ENCODE results near the gene ENTREP3. TPM values are rescaled to one million over a fixed set of nuclear protein-coding genes. Genes with fewer than 3 reads are reported as not detected.

Gene ENTREP3
- polyA plus RNA-seq, 1 donor (not counting 4 experiments of a cell fraction or from before 2014, with no cell fraction given) = 8.8 TPM

DNA sequence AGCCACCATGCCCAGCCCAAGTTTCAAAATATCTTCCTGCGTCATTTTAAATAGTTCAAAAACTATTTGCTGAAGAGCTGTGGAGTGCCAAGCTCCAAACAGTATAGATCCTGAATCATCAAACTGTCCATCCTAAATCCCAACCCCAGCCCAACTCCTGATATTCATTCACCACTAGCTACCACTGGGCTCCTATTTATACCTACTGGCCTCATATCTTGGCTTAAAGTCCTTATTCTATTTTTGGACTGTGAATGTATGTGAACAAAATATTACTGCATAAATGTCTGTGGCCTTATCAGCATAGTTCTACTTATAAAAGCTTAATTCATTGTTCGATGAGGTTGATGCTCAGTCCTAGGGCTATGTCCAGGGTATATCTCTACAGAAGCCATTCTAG is 12.1 kb upstream of the ENTREP3 start:
- no peak for DNase-seq (ENCODE audit: low read depth, low spot score)
- Histone ChIP-seq H3K4me3 (ENCODE audit: control insufficient read depth in 2 of 3, extremely low read depth in 1 of 3, insufficient read depth in 2 of 3, low read depth in 1 of 3, low read length in 3 of 3) (no peak overlapping the region), H3K9me3 (ENCODE audit: control insufficient read depth, low read depth, low read length) (no peaks in the 10 kb centered on the region), H3K79me2 (ENCODE audit: control insufficient read depth, insufficient read depth, low read length) (peaks cover 31% of the 10 kb centered on the region), H3K27me3 (ENCODE audit: control insufficient read depth, extremely low read depth, insufficient read depth, low read length) (no peaks in the 10 kb centered on the region), H2AFZ (ENCODE audit: control insufficient read depth, low read length) (no peak overlapping the region), H3K9me1 (ENCODE audit: control insufficient read depth, extremely low read depth, insufficient read depth, low read length) (no peaks in the 10 kb centered on the region), H3K4me1 (ENCODE audit: control insufficient read depth, extremely low read depth, insufficient read depth, low read length) (peaks cover 10% of the 10 kb centered on the region), H3K4me2 (ENCODE audit: control insufficient read depth, extremely low read depth, insufficient read depth, low read depth, low read length) (no peak overlapping the region), H3K36me3 (ENCODE audit: control insufficient read depth in 2 of 2, extremely low read depth in 1 of 2, insufficient read depth in 2 of 2, low read length in 2 of 2) (peaks cover 47 to 79% of the 10 kb centered on the region in 2 experiments), H3K27ac (ENCODE audit: control insufficient read depth, insufficient read depth, low read length) (no peak overlapping the region), H3K9ac (ENCODE audit: control insufficient read depth, extremely low read depth, insufficient read depth, low read length) (no peak overlapping the region), H4K20me1 (ENCODE audit: control insufficient read depth, extremely low read depth, insufficient read depth, low read length) (peaks cover 3% of the 10 kb centered on the region)
- no peak for TF ChIP-seq EZH2 (IDR thresholded peaks at IDR 0.05; ENCODE audit: low read length)
- TF ChIP-seq, protein P1, sequence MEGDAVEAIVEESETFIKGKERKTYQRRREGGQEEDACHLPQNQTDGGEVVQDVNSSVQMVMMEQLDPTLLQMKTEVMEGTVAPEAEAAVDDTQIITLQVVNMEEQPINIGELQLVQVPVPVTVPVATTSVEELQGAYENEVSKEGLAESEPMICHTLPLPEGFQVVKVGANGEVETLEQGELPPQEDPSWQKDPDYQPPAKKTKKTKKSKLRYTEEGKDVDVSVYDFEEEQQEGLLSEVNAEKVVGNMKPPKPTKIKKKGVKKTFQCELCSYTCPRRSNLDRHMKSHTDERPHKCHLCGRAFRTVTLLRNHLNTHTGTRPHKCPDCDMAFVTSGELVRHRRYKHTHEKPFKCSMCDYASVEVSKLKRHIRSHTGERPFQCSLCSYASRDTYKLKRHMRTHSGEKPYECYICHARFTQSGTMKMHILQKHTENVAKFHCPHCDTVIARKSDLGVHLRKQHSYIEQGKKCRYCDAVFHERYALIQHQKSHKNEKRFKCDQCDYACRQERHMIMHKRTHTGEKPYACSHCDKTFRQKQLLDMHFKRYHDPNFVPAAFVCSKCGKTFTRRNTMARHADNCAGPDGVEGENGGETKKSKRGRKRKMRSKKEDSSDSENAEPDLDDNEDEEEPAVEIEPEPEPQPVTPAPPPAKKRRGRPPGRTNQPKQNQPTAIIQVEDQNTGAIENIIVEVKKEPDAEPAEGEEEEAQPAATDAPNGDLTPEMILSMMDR (optimal IDR thresholded peaks at IDR 0.05 in 1 of 3, IDR thresholded peaks at IDR 0.05 in 1 of 3, conservative IDR thresholded peaks at IDR 0.05 in 1 of 3; ENCODE audit: extremely low read depth in 1 of 3, insufficient read depth in 2 of 3, low read length in 3 of 3) = no peak
- no peak for FAIRE-seq
- dilution Hi-C loops (cut with MboI; ENCODE audit: extremely low pct_ligation_motif_present, low sequenced_read_pairs) = no loop called here

DNA sequence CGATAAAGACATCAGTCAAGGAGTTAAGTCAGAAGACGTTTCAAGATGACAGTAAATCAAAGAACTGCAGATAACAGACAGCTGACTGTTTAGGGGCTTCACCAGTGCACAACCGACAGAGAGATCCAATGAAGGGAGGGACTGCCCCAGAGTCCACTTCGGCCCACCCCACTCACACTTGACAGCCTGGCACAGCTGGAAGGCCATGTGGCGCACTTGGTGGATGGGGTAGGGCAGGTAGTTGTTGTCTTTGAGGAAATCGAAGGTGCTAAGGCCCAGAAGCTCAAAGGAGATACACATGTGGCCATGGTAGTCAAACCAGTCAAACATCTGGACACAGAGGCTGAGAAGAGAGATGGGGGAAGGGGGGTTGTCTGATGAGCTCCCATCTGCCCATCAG is 11.3 kb upstream of the ENTREP3 start:
- dilution Hi-C loops (cut with MboI; ENCODE audit: extremely low pct_ligation_motif_present, low sequenced_read_pairs) = no loop called here
- Histone ChIP-seq H3K36me3 (ENCODE audit: control insufficient read depth in 2 of 2, extremely low read depth in 1 of 2, insufficient read depth in 2 of 2, low read length in 2 of 2) (peaks cover 47 to 78% of the 10 kb centered on the region in 2 experiments), H3K27ac (ENCODE audit: control insufficient read depth, insufficient read depth, low read length) (no peak overlapping the region), H3K9me3 (ENCODE audit: control insufficient read depth, low read depth, low read length) (no peaks in the 10 kb centered on the region), H3K4me3 (ENCODE audit: control insufficient read depth in 2 of 3, extremely low read depth in 1 of 3, insufficient read depth in 2 of 3, low read depth in 1 of 3, low read length in 3 of 3) (no peak overlapping the region), H3K9ac (ENCODE audit: control insufficient read depth, extremely low read depth, insufficient read depth, low read length) (no peak overlapping the region), H3K27me3 (ENCODE audit: control insufficient read depth, extremely low read depth, insufficient read depth, low read length) (no peaks in the 10 kb centered on the region), H3K4me2 (ENCODE audit: control insufficient read depth, extremely low read depth, insufficient read depth, low read depth, low read length) (no peak overlapping the region), H3K4me1 (ENCODE audit: control insufficient read depth, extremely low read depth, insufficient read depth, low read length) (peaks cover 6% of the 10 kb centered on the region), H3K9me1 (ENCODE audit: control insufficient read depth, extremely low read depth, insufficient read depth, low read length) (no peaks in the 10 kb centered on the region), H3K79me2 (ENCODE audit: control insufficient read depth, insufficient read depth, low read length) (peaks cover 28% of the 10 kb centered on the region), H4K20me1 (ENCODE audit: control insufficient read depth, extremely low read depth, insufficient read depth, low read length) (peaks cover 3% of the 10 kb centered on the region), H2AFZ (ENCODE audit: control insufficient read depth, low read length) (no peak overlapping the region)
- FAIRE-seq (no peak), DNase-seq (ENCODE audit: low read depth, low spot score) (no peak)
- no peak for TF ChIP-seq EZH2 (IDR thresholded peaks at IDR 0.05; ENCODE audit: low read length)
- TF ChIP-seq, protein P1 (optimal IDR thresholded peaks at IDR 0.05 in 1 of 3, IDR thresholded peaks at IDR 0.05 in 1 of 3, conservative IDR thresholded peaks at IDR 0.05 in 1 of 3; ENCODE audit: extremely low read depth in 1 of 3, insufficient read depth in 2 of 3, low read length in 3 of 3) = no peak
